Measurements from ENCODE around the gene CACNA2D2. TPM values are rescaled to one million over a fixed set of nuclear protein-coding genes. Genes with fewer than 3 reads are reported as not detected.

CACNA2D2 gene
- total RNA-seq, 1 experiment from 2014 or later: 0.59 TPM

- Histone ChIP-seq H3K4me1 (ENCODE audit: control insufficient read depth, insufficient read depth, low read length) (peaks cover 6% of the 10 kb centered on the region), H3K9me3 (ENCODE audit: control insufficient read depth, insufficient read depth, low read depth, low read length) (no peaks in the 10 kb centered on the region), H3K36me3 (ENCODE audit: control insufficient read depth, insufficient read depth, low read length) (peaks cover 2% of the 10 kb centered on the region; the same call in 1 of the 2 replicates), H3K27me3 (ENCODE audit: control insufficient read depth, insufficient read depth, low read length) (no peaks in the 10 kb centered on the region), H3K27ac (ENCODE audit: low read length) (peak overlapping the region; percentile 89), H3K4me3 (ENCODE audit: low read depth in 2 of 2, low read length in 2 of 2) (peak overlapping the region; percentile 75 to 80)
- ChIA-PET POLR2A (no interaction called here), CTCF (interaction anchor here (0.6 kb wide), 1 partner anchor 187 kb away, joined by 5 read pairs; no protein-coding TSS in a partner anchor)
- BruUV-seq (replicated peaks): no TSS peak
- TF ChIP-seq CTCF (IDR thresholded peaks at IDR 0.05): no peak
- TF ChIP-seq, protein P1, sequence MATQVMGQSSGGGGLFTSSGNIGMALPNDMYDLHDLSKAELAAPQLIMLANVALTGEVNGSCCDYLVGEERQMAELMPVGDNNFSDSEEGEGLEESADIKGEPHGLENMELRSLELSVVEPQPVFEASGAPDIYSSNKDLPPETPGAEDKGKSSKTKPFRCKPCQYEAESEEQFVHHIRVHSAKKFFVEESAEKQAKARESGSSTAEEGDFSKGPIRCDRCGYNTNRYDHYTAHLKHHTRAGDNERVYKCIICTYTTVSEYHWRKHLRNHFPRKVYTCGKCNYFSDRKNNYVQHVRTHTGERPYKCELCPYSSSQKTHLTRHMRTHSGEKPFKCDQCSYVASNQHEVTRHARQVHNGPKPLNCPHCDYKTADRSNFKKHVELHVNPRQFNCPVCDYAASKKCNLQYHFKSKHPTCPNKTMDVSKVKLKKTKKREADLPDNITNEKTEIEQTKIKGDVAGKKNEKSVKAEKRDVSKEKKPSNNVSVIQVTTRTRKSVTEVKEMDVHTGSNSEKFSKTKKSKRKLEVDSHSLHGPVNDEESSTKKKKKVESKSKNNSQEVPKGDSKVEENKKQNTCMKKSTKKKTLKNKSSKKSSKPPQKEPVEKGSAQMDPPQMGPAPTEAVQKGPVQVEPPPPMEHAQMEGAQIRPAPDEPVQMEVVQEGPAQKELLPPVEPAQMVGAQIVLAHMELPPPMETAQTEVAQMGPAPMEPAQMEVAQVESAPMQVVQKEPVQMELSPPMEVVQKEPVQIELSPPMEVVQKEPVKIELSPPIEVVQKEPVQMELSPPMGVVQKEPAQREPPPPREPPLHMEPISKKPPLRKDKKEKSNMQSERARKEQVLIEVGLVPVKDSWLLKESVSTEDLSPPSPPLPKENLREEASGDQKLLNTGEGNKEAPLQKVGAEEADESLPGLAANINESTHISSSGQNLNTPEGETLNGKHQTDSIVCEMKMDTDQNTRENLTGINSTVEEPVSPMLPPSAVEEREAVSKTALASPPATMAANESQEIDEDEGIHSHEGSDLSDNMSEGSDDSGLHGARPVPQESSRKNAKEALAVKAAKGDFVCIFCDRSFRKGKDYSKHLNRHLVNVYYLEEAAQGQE (IDR thresholded peaks at IDR 0.05; ENCODE audit: insufficient read depth in 1 of 2, low read depth in 2 of 2, low read length in 1 of 2): no peak
- no peak for TF ChIP-seq SIN3A (IDR thresholded peaks at IDR 0.05; ENCODE audit: borderline replicate concordance, insufficient read depth, low read depth, low read length)
- TF ChIP-seq TCF7L2 (IDR thresholded peaks at IDR 0.05; ENCODE audit: low read depth, low read length): no peak
- no peak for TF ChIP-seq POLR2AphosphoS5 (IDR thresholded peaks at IDR 0.05; ENCODE audit: low read depth, low read length)
- DNase-seq (ENCODE audit: low read depth, low spot score) (no peak), ATAC-seq (peak; percentile 12)
- intact Hi-C loops (cut with micrococcal nuclease; ENCODE audit: unreplicated experiment): no loop called here
- in situ Hi-C loops (cut with HindIII; ENCODE audit: low pct_unique_long_range_greater_than_20kb, low sequenced_read_pairs): no loop called here
Observed at GRCh38 chr3:50351323-50351697, 152.1 kb downstream of the CACNA2D2 start.

- Histone ChIP-seq H3K27me3 (ENCODE audit: control insufficient read depth, insufficient read depth, low read length) (no peaks in the 10 kb centered on the region), H3K4me3 (ENCODE audit: low read depth in 2 of 2, low read length in 2 of 2) (peak within 1 kb of the TSS; percentile 75 to 80), H3K4me1 (ENCODE audit: control insufficient read depth, insufficient read depth, low read length) (peaks cover 6% of the 10 kb centered on the region), H3K9me3 (ENCODE audit: control insufficient read depth, insufficient read depth, low read depth, low read length) (no peaks in the 10 kb centered on the region), H3K36me3 (ENCODE audit: control insufficient read depth, insufficient read depth, low read length) (peaks cover 2% of the 10 kb centered on the region; the same call in 1 of the 2 replicates), H3K27ac (ENCODE audit: low read length) (peak within 1 kb of the TSS; percentile 89)
- POLR2A ChIA-PET: no interaction called here
- TF ChIP-seq TCF7L2 (IDR thresholded peaks at IDR 0.05; ENCODE audit: low read depth, low read length): no peak
- TF ChIP-seq POLR2AphosphoS5 (IDR thresholded peaks at IDR 0.05; ENCODE audit: low read depth, low read length): peak; percentile 68
- BruUV-seq (replicated peaks): TSS peak; percentile 46
- CTCF ChIA-PET: interaction anchor here (0.5 to 0.6 kb wide), 3 partner anchors 17 to 187 kb away, joined by 3 to 5 read pairs (median 3); no protein-coding TSS in a partner anchor
- in situ Hi-C loops (cut with HindIII; ENCODE audit: low pct_unique_long_range_greater_than_20kb, low sequenced_read_pairs): no loop called here
- ATAC-seq (peak; percentile 95), DNase-seq (ENCODE audit: low read depth, low spot score) (peak; percentile 67)
- intact Hi-C loops (cut with micrococcal nuclease; ENCODE audit: unreplicated experiment): no loop called here
Observed at GRCh38 chr3:50350527-50351322, 152.7 kb downstream of the CACNA2D2 start, which contains the start of the genes CYB561D2 and NPRL2. Gene CYB561D2, plus strand, starts transcription at chr3:50350862. Its CDS starts 572 bp downstream, at chr3:50351434. Gene NPRL2, minus strand, starts transcription at chr3:50350775. Its CDS starts 123 bp downstream, at chr3:50350652.

DNA sequence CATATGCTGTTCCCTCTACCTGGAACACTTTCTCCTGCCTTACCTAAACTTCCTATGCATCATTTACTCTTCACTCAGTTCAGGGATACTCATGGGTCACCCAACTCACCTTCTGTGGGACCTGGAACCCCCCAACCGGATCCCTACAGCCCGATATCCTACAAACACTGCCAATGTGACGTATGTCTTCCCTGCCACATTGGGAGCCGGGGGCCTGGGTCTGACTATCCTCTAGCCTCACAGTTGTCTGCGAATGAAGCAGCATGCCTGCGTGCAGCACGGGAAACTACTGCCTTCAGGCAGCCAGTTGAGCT, 153.3 kb downstream of the CACNA2D2 start:
- in situ Hi-C loops (cut with HindIII; ENCODE audit: low pct_unique_long_range_greater_than_20kb, low sequenced_read_pairs) (no loop called here), intact Hi-C loops (cut with micrococcal nuclease; ENCODE audit: unreplicated experiment) (no loop called here)
- peak overlapping the region; percentile 75 to 80 for H3K4me3 ChIP-seq (ENCODE audit: low read depth in 2 of 2, low read length in 2 of 2)
- BruUV-seq (replicated peaks): no TSS peak
- ChIA-PET CTCF (interaction anchor here (0.6 kb wide), 1 partner anchor 122 kb away, joined by 3 read pairs; no protein-coding TSS in a partner anchor), POLR2A (no interaction called here)
- peaks cover 2% of the 10 kb centered on the region; the same call in 1 of the 2 replicates for H3K36me3 ChIP-seq (ENCODE audit: control insufficient read depth, insufficient read depth, low read length)
- DNase-seq (ENCODE audit: low read depth, low spot score): no peak
- no peak for ATAC-seq
- H3K4me1 ChIP-seq (ENCODE audit: control insufficient read depth, insufficient read depth, low read length): peaks cover 6% of the 10 kb centered on the region
- TF ChIP-seq CTCF (IDR thresholded peaks at IDR 0.05) (no peak), SIN3A (IDR thresholded peaks at IDR 0.05; ENCODE audit: borderline replicate concordance, insufficient read depth, low read depth, low read length) (0 out of 2 replicates have a peak, but pooled peaks have one; percentile 6), POLR2AphosphoS5 (IDR thresholded peaks at IDR 0.05; ENCODE audit: low read depth, low read length) (no peak), TCF7L2 (IDR thresholded peaks at IDR 0.05; ENCODE audit: low read depth, low read length) (no peak)
- TF ChIP-seq, protein P1 (IDR thresholded peaks at IDR 0.05; ENCODE audit: insufficient read depth in 1 of 2, low read depth in 2 of 2, low read length in 1 of 2): no peak
- no peaks in the 10 kb centered on the region for H3K9me3 ChIP-seq (ENCODE audit: control insufficient read depth, insufficient read depth, low read depth, low read length)
- no peaks in the 10 kb centered on the region for H3K27me3 ChIP-seq (ENCODE audit: control insufficient read depth, insufficient read depth, low read length)
- H3K27ac ChIP-seq (ENCODE audit: low read length): peak overlapping the region; percentile 89
